ENCODE measurements around the gene RIGI.

DNA sequence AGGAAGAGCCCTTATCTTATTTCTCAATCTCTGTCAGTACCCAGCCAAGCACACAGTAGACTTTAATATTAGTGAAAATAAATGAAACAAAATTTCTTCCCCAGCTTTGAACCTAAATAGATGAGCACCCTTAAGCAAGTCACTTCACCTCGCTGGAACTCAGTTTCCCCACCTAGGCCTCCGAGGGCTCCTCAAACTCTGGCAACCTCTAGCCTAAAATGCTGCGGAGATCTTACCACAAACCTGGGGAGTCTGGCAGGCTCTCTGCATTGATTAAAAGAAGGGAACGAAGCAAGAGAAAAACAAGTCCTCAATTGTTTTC, 326 bp downstream of the RIGI start:
- TF ChIP-seq, protein P1, sequence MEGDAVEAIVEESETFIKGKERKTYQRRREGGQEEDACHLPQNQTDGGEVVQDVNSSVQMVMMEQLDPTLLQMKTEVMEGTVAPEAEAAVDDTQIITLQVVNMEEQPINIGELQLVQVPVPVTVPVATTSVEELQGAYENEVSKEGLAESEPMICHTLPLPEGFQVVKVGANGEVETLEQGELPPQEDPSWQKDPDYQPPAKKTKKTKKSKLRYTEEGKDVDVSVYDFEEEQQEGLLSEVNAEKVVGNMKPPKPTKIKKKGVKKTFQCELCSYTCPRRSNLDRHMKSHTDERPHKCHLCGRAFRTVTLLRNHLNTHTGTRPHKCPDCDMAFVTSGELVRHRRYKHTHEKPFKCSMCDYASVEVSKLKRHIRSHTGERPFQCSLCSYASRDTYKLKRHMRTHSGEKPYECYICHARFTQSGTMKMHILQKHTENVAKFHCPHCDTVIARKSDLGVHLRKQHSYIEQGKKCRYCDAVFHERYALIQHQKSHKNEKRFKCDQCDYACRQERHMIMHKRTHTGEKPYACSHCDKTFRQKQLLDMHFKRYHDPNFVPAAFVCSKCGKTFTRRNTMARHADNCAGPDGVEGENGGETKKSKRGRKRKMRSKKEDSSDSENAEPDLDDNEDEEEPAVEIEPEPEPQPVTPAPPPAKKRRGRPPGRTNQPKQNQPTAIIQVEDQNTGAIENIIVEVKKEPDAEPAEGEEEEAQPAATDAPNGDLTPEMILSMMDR (conservative IDR thresholded peaks at IDR 0.05; ENCODE audit: low read length): no peak
- no peak for TF ChIP-seq EZH2phosphoT487 (IDR thresholded peaks at IDR 0.05; ENCODE audit: borderline replicate concordance, low read depth, low read length)

All from OCI-LY7 (cell line).